Stimulated activated naive CD8-positive, alpha-beta T cell treated with anti-CD3 and anti-CD28 coated beads, Interleukin-15, Interleukin-2, amounts not matched to agents 100 ng/mL and 50 ng/mL, for 24 hours (primary cell): ENCODE results near the gene ARHGAP26.

Source experiments
- H3K27ac Mint-ChIP-seq: one replicate; pipeline ENCODE4 v1.8.0; 2021; ENCODE audit warnings: mild to moderate bottlenecking, mixed read lengths
- H3K27me3 Mint-ChIP-seq: one replicate; pipeline ENCODE4 v1.8.0; 2021; ENCODE audit warnings: mixed read lengths
- H3K36me3 Mint-ChIP-seq: one replicate; pipeline ENCODE4 v1.8.0; 2021; ENCODE audit warnings: low read depth, mixed read lengths
- H3K4me1 Mint-ChIP-seq: one replicate; pipeline ENCODE4 v1.8.0; 2021; ENCODE audit warnings: low read depth, mixed read lengths
- H3K4me3 Mint-ChIP-seq: one replicate; pipeline ENCODE4 v1.8.0; 2021; ENCODE audit warnings: mild to moderate bottlenecking, mixed read lengths
- H3K9me3 Mint-ChIP-seq: one replicate; pipeline ENCODE4 v1.8.0; 2021; ENCODE audit warnings: mixed read lengths

The ARHGAP26 gene

GRCh38 chr5:143001764-143002351 lies 231.7 kb downstream of the ARHGAP26 start:
- H3K4me3 Mint-ChIP-seq, result peak overlapping the region; percentile 48
- peak overlapping the region; percentile 98 for H3K27ac Mint-ChIP-seq
- peaks cover 88% of the 10 kb centered on the region for H3K4me1 Mint-ChIP-seq

DNA sequence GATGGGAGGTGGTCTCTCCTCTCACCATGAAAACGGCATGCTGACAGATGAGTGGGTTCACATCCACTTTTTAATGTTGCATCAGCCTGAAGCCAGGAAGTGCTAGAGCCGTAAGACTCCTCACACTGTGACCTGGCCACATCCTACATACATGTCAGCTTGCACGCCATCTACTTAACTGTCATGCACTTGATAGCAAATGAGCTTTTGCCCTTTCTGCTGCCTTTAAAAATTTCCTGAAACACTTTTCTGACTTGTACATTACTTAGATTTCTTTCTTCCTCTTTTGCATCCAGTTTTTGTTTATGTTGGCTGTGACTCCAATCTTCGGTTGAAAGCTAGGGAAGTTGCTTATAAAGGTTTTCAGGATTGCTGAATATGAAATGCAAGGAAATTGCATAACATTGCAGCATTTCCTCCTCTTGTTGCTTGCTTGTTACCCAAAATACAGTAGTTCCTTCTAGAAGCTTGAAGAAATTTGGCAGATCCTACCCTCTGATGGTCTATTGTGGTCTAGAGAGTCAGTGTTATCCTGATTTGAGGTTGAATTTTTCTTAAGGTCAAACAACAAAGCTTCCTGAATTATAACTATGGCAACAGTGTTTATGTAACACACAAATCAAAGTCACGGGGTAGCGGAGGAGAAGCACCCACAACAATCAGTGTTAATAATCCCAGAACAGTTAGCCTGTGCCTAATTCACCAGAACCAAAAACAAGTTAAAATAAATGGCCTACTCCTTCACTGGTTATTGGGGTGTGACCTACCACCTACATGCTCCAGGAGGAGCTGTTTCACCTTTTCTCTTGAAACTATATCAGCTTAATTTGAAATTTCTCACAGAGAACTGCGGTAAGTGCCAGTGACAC lies 232.5 kb downstream of the ARHGAP26 start:
- peak overlapping the region; percentile 98 for H3K27ac Mint-ChIP-seq
- peak overlapping the region; percentile 70 for H3K4me3 Mint-ChIP-seq
- H3K36me3 Mint-ChIP-seq, result peaks cover 9% of the 10 kb centered on the region
- H3K4me1 Mint-ChIP-seq, result peaks cover 88% of the 10 kb centered on the region
- H3K27me3 Mint-ChIP-seq, result no peaks in the 10 kb centered on the region
- no peaks in the 10 kb centered on the region for H3K9me3 Mint-ChIP-seq

More at GRCh38 chr5:143001764-143002351, 231.7 kb downstream of the ARHGAP26 start:
- H3K9me3 Mint-ChIP-seq, result no peaks in the 10 kb centered on the region
- peaks cover 9% of the 10 kb centered on the region for H3K36me3 Mint-ChIP-seq
- no peaks in the 10 kb centered on the region for H3K27me3 Mint-ChIP-seq

- Mint-ChIP-seq H3K27ac (peak overlapping the region; percentile 98), H3K9me3 (no peaks in the 10 kb centered on the region), H3K4me1 (peaks cover 92% of the 10 kb centered on the region), H3K4me3 (peak overlapping the region; percentile 70), H3K27me3 (no peaks in the 10 kb centered on the region), H3K36me3 (peaks cover 9% of the 10 kb centered on the region)
Observed at GRCh38 chr5:143003328-143003636, 233.1 kb downstream of the ARHGAP26 start.

GRCh38 chr5:143004361-143005145 lies 234.4 kb downstream of the ARHGAP26 start:
- Mint-ChIP-seq H3K9me3 (no peaks in the 10 kb centered on the region), H3K4me1 (peaks cover 92% of the 10 kb centered on the region), H3K36me3 (peaks cover 9% of the 10 kb centered on the region), H3K27me3 (no peaks in the 10 kb centered on the region), H3K4me3 (no peak overlapping the region), H3K27ac (peak overlapping the region; percentile 98)

GRCh38 chr5:143006501-143006900 lies 236.3 kb downstream of the ARHGAP26 start:
- no peak overlapping the region for H3K4me3 Mint-ChIP-seq
- H3K9me3 Mint-ChIP-seq, result no peaks in the 10 kb centered on the region
- no peaks in the 10 kb centered on the region for H3K27me3 Mint-ChIP-seq
- H3K36me3 Mint-ChIP-seq, result no peaks in the 10 kb centered on the region
- peak overlapping the region; percentile 71 for H3K27ac Mint-ChIP-seq
- H3K4me1 Mint-ChIP-seq, result peaks cover 96% of the 10 kb centered on the region

DNA sequence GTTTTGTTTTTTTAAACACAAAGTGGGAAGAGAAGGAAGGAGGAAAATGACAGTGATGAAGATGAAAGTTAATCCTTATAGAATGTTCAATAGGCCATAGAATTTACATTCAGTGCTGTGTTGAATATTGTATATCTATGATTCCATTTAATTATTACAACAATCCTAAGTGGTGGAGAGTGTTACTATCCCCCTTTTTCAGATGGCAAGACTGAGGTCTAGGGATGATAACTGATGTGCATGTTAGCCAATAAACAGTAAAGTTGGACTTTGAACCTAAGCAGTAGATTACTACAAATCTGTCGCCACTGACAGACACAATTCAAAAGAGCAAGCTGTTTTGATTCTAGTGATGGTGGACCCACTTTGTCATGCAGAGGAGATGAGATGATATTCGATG lies 237.9 kb downstream of the ARHGAP26 start:
- H3K27me3 Mint-ChIP-seq, result no peaks in the 10 kb centered on the region
- peak overlapping the region; percentile 86 for H3K27ac Mint-ChIP-seq
- H3K36me3 Mint-ChIP-seq, result no peaks in the 10 kb centered on the region
- H3K9me3 Mint-ChIP-seq, result no peaks in the 10 kb centered on the region
- peak overlapping the region; percentile 62 for H3K4me3 Mint-ChIP-seq
- peaks cover 93% of the 10 kb centered on the region for H3K4me1 Mint-ChIP-seq

DNA sequence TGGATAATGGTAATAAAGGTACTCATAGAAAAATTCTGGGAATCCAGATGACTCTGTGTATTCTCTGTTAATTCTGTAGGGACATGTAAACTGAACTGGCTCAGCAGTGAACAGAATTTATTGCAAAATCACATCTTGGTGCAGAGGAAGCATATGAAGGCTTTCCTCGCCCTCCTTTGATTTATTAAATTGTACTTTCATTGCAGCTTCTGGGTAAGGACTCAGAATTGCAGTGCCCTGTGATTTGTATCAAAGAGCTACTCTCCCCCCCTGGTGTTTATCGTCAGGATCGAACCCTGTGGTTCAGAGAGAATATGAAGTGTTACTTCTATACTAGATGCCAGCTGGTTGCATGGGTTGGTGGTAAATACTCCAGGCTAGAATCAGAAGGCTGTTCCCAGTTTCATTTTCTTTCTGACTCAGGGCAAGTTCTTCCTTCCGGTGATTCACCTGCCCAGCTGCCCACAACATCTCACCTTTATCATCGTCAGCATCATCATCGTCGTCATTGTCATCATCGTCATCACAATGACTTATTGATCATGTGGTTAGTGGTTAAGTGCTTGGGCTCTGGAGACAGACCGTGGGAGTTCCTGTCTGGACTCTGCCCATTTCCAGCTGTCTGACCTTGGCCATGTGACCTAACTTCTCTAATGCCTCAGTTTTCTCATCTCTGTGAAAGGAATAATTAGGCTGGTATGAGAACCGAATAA lies 238.8 kb downstream of the ARHGAP26 start:
- no peaks in the 10 kb centered on the region for H3K9me3 Mint-ChIP-seq
- H3K27ac Mint-ChIP-seq, result peak overlapping the region; percentile 86
- H3K4me1 Mint-ChIP-seq, result peaks cover 93% of the 10 kb centered on the region
- H3K27me3 Mint-ChIP-seq, result no peaks in the 10 kb centered on the region
- H3K4me3 Mint-ChIP-seq, result peak overlapping the region; percentile 62
- H3K36me3 Mint-ChIP-seq, result peaks cover 3% of the 10 kb centered on the region

DNA sequence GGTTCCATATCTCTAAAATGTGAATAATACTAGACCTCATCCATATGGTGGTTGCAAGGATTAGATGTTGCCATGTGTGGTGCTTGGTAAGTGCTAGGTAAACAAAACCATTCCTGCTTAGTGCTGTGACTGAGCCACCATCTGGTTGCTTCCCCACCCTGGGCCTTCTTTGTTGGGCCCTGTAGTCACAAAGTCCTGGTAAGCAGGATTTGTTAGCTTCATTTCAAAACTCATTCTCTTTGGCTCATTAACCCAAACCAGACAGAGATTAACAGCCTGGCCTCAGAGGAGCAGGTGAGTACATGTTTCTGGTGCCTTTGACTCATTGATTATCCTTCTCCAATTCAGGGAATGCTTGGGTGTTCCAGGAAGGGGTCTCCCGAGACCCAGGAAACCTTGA lies 240.2 kb downstream of the ARHGAP26 start:
- Mint-ChIP-seq H3K4me1 (peaks cover 84% of the 10 kb centered on the region), H3K27me3 (no peaks in the 10 kb centered on the region), H3K4me3 (no peak overlapping the region), H3K9me3 (no peaks in the 10 kb centered on the region), H3K27ac (peak overlapping the region; percentile 86), H3K36me3 (peaks cover 17% of the 10 kb centered on the region)

DNA sequence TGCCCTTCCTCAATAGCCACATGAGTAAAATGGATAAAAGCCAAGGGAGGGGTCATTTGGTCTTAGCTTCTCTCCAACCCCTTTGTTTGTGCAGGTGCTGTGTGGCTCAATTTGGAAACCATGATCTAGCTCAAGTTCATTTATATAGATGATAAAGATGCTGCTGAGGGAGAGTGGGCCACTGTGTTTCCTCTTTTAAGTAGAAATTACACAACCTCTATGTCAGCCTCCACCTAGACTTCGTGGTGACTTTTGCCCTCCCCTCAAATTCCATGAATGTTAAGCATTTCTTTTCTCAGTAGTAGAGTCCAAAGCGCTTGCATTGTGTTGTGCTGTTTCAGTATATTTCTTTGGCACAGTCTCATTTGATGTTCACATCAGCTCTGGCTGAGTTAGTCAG lies 241.4 kb downstream of the ARHGAP26 start:
- Mint-ChIP-seq H3K9me3 (no peaks in the 10 kb centered on the region), H3K36me3 (peaks cover 27% of the 10 kb centered on the region), H3K4me3 (no peak overlapping the region), H3K27ac (peak overlapping the region; percentile 89), H3K27me3 (no peaks in the 10 kb centered on the region), H3K4me1 (peaks cover 79% of the 10 kb centered on the region)

DNA sequence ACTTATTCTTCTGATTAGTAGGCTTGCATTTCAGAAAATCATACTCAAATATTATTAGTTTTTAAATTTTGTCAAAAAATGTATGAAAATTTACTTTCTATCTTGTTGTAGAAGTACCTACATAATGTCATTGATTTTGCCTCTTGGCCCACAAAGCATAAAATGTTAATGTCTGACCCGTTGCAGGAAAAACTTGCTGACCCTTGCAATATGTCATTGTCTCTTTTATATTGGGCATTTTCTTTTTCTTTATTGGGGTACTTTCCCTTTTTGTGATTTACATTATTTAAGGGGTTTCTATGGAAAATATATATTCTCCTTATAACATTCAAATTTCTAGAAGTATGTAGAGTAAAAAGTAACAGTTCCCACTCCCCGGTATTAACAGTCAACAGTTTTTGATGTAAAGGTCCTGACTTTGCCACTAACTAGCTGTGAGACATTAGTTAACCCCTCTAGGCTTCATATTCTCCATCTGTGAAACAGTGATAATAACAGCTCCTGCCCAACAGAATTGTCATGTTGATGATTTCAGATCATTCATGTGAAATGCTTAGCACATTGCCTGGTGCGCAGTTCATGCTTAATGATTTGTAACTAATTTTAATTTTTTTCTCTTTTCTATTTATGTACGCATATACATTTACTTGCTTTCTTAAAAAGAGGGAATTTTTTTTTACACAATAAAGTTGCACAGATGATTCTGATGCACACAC lies 243.2 kb downstream of the ARHGAP26 start:
- peaks cover 78% of the 10 kb centered on the region for H3K4me1 Mint-ChIP-seq
- no peak overlapping the region for H3K27ac Mint-ChIP-seq
- peaks cover 38% of the 10 kb centered on the region for H3K36me3 Mint-ChIP-seq
- no peaks in the 10 kb centered on the region for H3K9me3 Mint-ChIP-seq
- no peak overlapping the region for H3K4me3 Mint-ChIP-seq
- H3K27me3 Mint-ChIP-seq, result no peaks in the 10 kb centered on the region

DNA sequence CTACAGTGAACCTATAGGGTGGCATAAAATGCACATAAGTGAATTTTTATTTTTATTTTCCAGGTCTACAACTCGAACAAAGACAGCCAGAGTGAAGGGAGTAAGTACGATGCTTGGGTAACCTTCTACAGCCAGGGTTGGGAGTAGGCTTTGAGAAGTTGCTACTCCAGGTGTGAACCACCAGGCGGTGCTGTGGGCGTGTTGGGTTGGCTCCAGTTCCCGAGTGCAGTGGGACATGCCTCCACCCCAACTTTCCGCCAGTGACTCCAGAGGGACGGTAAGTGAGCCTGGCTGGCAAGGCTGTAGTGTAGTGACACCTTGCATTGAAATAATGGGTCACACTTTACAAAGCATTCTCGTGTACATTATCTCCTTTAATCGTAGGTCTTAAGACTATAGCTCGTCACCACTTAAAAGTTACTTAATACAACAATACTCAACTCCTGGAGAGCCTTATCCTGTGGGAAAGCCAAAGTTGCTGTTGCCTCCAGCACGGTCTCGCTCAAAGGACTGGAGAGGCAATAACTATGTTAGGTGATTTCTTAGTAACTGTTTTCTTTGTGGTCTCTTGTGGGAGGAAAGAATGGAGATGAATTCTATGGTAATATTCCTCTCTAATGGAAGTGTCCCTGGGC lies 244.0 kb downstream of the ARHGAP26 start:
- Mint-ChIP-seq H3K4me3 (no peak overlapping the region), H3K27me3 (no peaks in the 10 kb centered on the region), H3K9me3 (no peaks in the 10 kb centered on the region), H3K36me3 (peaks cover 44% of the 10 kb centered on the region), H3K27ac (peak overlapping the region; percentile 49), H3K4me1 (peaks cover 75% of the 10 kb centered on the region)

GRCh38 chr5:143016777-143017516 lies 246.8 kb downstream of the ARHGAP26 start:
- H3K27me3 Mint-ChIP-seq, result no peaks in the 10 kb centered on the region

GRCh38 chr5:143017541-143017940 lies 247.4 kb downstream of the ARHGAP26 start:
- H3K4me3 Mint-ChIP-seq, result no peak overlapping the region
- no peak overlapping the region for H3K27ac Mint-ChIP-seq
- H3K36me3 Mint-ChIP-seq, result peaks cover 50% of the 10 kb centered on the region
- H3K4me1 Mint-ChIP-seq, result peaks cover 71% of the 10 kb centered on the region
- no peaks in the 10 kb centered on the region for H3K27me3 Mint-ChIP-seq
- no peaks in the 10 kb centered on the region for H3K9me3 Mint-ChIP-seq

More at GRCh38 chr5:143016777-143017516, 246.8 kb downstream of the ARHGAP26 start:
- peaks cover 50% of the 10 kb centered on the region for H3K36me3 Mint-ChIP-seq
- no peak overlapping the region for H3K4me3 Mint-ChIP-seq
- H3K9me3 Mint-ChIP-seq, result no peaks in the 10 kb centered on the region
- no peak overlapping the region for H3K27ac Mint-ChIP-seq
- peaks cover 72% of the 10 kb centered on the region for H3K4me1 Mint-ChIP-seq
